ENCODE data around the gene EIF3I.

- no peak for TF ChIP-seq CTCF (conservative IDR thresholded peaks at IDR 0.05 in 1 of 2, IDR thresholded peaks at IDR 0.05 in 1 of 2; ENCODE audit: extremely low read depth in 1 of 2, insufficient read depth in 1 of 2, low read depth in 1 of 2, low read length in 2 of 2)
- TF ChIP-seq EZH2 (IDR thresholded peaks at IDR 0.05; ENCODE audit: borderline replicate concordance, low read length), result no peak
Observed at GRCh38 chr1:32204943-32205361, 17.3 kb upstream of the EIF3I start.

All from mammary epithelial cell (primary cell).